Effector memory CD8-positive, alpha-beta T cell (primary cell): ENCODE results near the gene STAT3.
"Not testable (repeated sequence)": the region's sequence is repeated elsewhere in the genome, so short reads cannot be mapped to it uniquely, and the experiment has no call there.

Experiments used
- ATAC-seq: fragments of 150-1000 bp; cut with Tn5 transposase; replicated peaks from 2 replicates; pipeline ENCODE4 v1.10.0; 2021; ENCODE audit warnings: mild to moderate bottlenecking, moderate library complexity
- DNase-seq, 3 experiments: peaks; one replicate each; pipeline ENCODE4 v3.0.0; 2021
- H3K27ac Mint-ChIP-seq, 2 donors: one replicate each; pipeline ENCODE4 v1.8.0; 2022; ENCODE audit warnings: mild to moderate bottlenecking in 2 of 2, mixed read lengths in 2 of 2, moderate library complexity in 2 of 2
- H3K27me3 Mint-ChIP-seq, 2 donors: one replicate each; pipeline ENCODE4 v1.8.0; 2022; ENCODE audit warnings: mixed read lengths in 2 of 2
- H3K36me3 Mint-ChIP-seq: one replicate; pipeline ENCODE4 v1.8.0; 2022; ENCODE audit warnings: mild to moderate bottlenecking, moderate library complexity, mixed read lengths; ENCODE audit not compliant: insufficient read depth
- H3K4me1 Mint-ChIP-seq, 2 donors: one replicate each; pipeline ENCODE4 v1.8.0; 2022; ENCODE audit warnings: low read depth in 2 of 2, mixed read lengths in 2 of 2
- H3K4me3 Mint-ChIP-seq, 2 donors: one replicate each; pipeline ENCODE4 v1.8.0; 2022; ENCODE audit warnings: mild to moderate bottlenecking in 2 of 2, mixed read lengths in 2 of 2, moderate library complexity in 2 of 2
- H3K9me3 Mint-ChIP-seq, 2 donors: one replicate each; pipeline ENCODE4 v1.8.0; 2022; ENCODE audit warnings: mixed read lengths in 2 of 2

STAT3 gene

GRCh38 chr17:42273474-42274252 is 114.6 kb downstream of the STAT3 start:
- no peak for ATAC-seq
- peak overlapping the region; percentile 89 to 92 for H3K4me3 Mint-ChIP-seq
- DNase-seq, result no peak
- no peaks in the 10 kb centered on the region for H3K27me3 Mint-ChIP-seq
- no peaks in the 10 kb centered on the region for H3K9me3 Mint-ChIP-seq
- peaks cover 53% of the 10 kb centered on the region for H3K36me3 Mint-ChIP-seq
- H3K4me1 Mint-ChIP-seq, result peaks cover 47 to 67% of the 10 kb centered on the region in 2 donors
- H3K27ac Mint-ChIP-seq, result peak overlapping the region; percentile 93 to 97

GRCh38 chr17:42272162-42272907 is 115.9 kb downstream of the STAT3 start:
- Mint-ChIP-seq H3K4me1 (peaks cover 48 to 73% of the 10 kb centered on the region in 2 donors), H3K27me3 (no peaks in the 10 kb centered on the region), H3K27ac (peak overlapping the region; percentile 93 to 97), H3K4me3 (peak overlapping the region; percentile 89 to 92), H3K9me3 (no peaks in the 10 kb centered on the region), H3K36me3 (peaks cover 48% of the 10 kb centered on the region)
- DNase-seq, result no peak
- peak; percentile 13 for ATAC-seq

- H3K27ac Mint-ChIP-seq, result peak overlapping the region; percentile 93 to 97
- ATAC-seq (no peak), DNase-seq (no peak)
- no peaks in the 10 kb centered on the region for H3K9me3 Mint-ChIP-seq
- H3K36me3 Mint-ChIP-seq, result peaks cover 47% of the 10 kb centered on the region
- H3K27me3 Mint-ChIP-seq, result no peaks in the 10 kb centered on the region
- H3K4me1 Mint-ChIP-seq, result peaks cover 47 to 73% of the 10 kb centered on the region in 2 donors
- H3K4me3 Mint-ChIP-seq, result peak overlapping the region; percentile 89 to 92
These were observed 116.5 kb downstream of the STAT3 start for GRCh38 chr17:42271779-42272035.

- H3K27me3 Mint-ChIP-seq, result no peaks in the 10 kb centered on the region
- DNase-seq (no peak), ATAC-seq (no peak)
- H3K4me3 Mint-ChIP-seq, result peak overlapping the region; percentile 89 to 92
- peaks cover 46% of the 10 kb centered on the region for H3K36me3 Mint-ChIP-seq
- H3K9me3 Mint-ChIP-seq, result no peaks in the 10 kb centered on the region
- H3K27ac Mint-ChIP-seq, result peak overlapping the region; percentile 93 to 97
- peaks cover 50 to 76% of the 10 kb centered on the region in 2 donors for H3K4me1 Mint-ChIP-seq
These were observed 117.0 kb downstream of the STAT3 start for GRCh38 chr17:42271006-42271778.

- peaks cover 45% of the 10 kb centered on the region for H3K36me3 Mint-ChIP-seq
- DNase-seq (no peak), ATAC-seq (no peak)
- peak overlapping the region in 1 of 2 donors; percentile 92 for H3K4me3 Mint-ChIP-seq
- peak overlapping the region; percentile 93 to 97 for H3K27ac Mint-ChIP-seq
- H3K4me1 Mint-ChIP-seq, result peaks cover 51 to 75% of the 10 kb centered on the region in 2 donors
- no peaks in the 10 kb centered on the region for H3K27me3 Mint-ChIP-seq
- no peaks in the 10 kb centered on the region for H3K9me3 Mint-ChIP-seq
These were observed 117.6 kb downstream of the STAT3 start for GRCh38 chr17:42270596-42270995.

GRCh38 chr17:42270170-42270535 is 118.1 kb downstream of the STAT3 start:
- peaks cover 45% of the 10 kb centered on the region for H3K36me3 Mint-ChIP-seq
- H3K27me3 Mint-ChIP-seq, result no peaks in the 10 kb centered on the region
- ATAC-seq (no peak), DNase-seq (no peak)
- H3K9me3 Mint-ChIP-seq, result no peaks in the 10 kb centered on the region
- H3K4me1 Mint-ChIP-seq, result peaks cover 52 to 70% of the 10 kb centered on the region in 2 donors
- peak overlapping the region; percentile 8 to 92 for H3K4me3 Mint-ChIP-seq
- peak overlapping the region; percentile 93 to 97 for H3K27ac Mint-ChIP-seq

GRCh38 chr17:42268236-42268635 is 120.0 kb downstream of the STAT3 start:
- Mint-ChIP-seq H3K4me1 (peaks cover 44 to 60% of the 10 kb centered on the region in 2 donors), H3K36me3 (peaks cover 28% of the 10 kb centered on the region), H3K27ac (peak overlapping the region; percentile 96 to 97), H3K4me3 (peak overlapping the region; percentile 36 to 43), H3K27me3 (no peaks in the 10 kb centered on the region), H3K9me3 (no peaks in the 10 kb centered on the region)
- DNase-seq (no peak), ATAC-seq (no peak)

- no peaks in the 10 kb centered on the region for H3K27me3 Mint-ChIP-seq
- peak; percentile 94 for ATAC-seq
- H3K9me3 Mint-ChIP-seq, result no peaks in the 10 kb centered on the region
- peak; percentile 60 to 66 (median 64) for DNase-seq
- peaks cover 36 to 51% of the 10 kb centered on the region in 2 donors for H3K4me1 Mint-ChIP-seq
- peak overlapping the region; percentile 34 to 60 for H3K4me3 Mint-ChIP-seq
- H3K36me3 Mint-ChIP-seq, result peaks cover 23% of the 10 kb centered on the region
- peak overlapping the region; percentile 96 to 97 for H3K27ac Mint-ChIP-seq
These were observed 121.1 kb downstream of the STAT3 start for GRCh38 chr17:42266918-42267766.

- no peak for DNase-seq
- peak overlapping the region; percentile 96 to 97 for H3K27ac Mint-ChIP-seq
- ATAC-seq, result no peak
- H3K9me3 Mint-ChIP-seq, result no peaks in the 10 kb centered on the region
- peaks cover 23% of the 10 kb centered on the region for H3K36me3 Mint-ChIP-seq
- peaks cover 29 to 45% of the 10 kb centered on the region in 2 donors for H3K4me1 Mint-ChIP-seq
- no peaks in the 10 kb centered on the region for H3K27me3 Mint-ChIP-seq
- peak overlapping the region; percentile 34 to 60 for H3K4me3 Mint-ChIP-seq
These were observed 121.8 kb downstream of the STAT3 start for GRCh38 chr17:42266462-42266861.

GRCh38 chr17:42264366-42264765 is 123.9 kb downstream of the STAT3 start:
- H3K4me3 Mint-ChIP-seq, H3K9me3 Mint-ChIP-seq, ATAC-seq, H3K27me3 Mint-ChIP-seq, H3K27ac Mint-ChIP-seq, DNase-seq: not testable (repeated sequence)
- Mint-ChIP-seq H3K36me3 (peaks cover 23% of the 10 kb centered on the region), H3K4me1 (peaks cover 20 to 31% of the 10 kb centered on the region in 2 donors)
